HK-2 (cell line): ENCODE measurements around the gene PFKL.
"Not testable (repeated sequence)": the region's sequence is repeated elsewhere in the genome, so short reads cannot be mapped to it uniquely, and the experiment has no call there.

Experiments used
- DNase-seq: peaks from one replicate; pipeline ENCODE4 v3.0.0-alpha.2; 2018; ENCODE audit not compliant: unreplicated experiment

Gene PFKL

DNA sequence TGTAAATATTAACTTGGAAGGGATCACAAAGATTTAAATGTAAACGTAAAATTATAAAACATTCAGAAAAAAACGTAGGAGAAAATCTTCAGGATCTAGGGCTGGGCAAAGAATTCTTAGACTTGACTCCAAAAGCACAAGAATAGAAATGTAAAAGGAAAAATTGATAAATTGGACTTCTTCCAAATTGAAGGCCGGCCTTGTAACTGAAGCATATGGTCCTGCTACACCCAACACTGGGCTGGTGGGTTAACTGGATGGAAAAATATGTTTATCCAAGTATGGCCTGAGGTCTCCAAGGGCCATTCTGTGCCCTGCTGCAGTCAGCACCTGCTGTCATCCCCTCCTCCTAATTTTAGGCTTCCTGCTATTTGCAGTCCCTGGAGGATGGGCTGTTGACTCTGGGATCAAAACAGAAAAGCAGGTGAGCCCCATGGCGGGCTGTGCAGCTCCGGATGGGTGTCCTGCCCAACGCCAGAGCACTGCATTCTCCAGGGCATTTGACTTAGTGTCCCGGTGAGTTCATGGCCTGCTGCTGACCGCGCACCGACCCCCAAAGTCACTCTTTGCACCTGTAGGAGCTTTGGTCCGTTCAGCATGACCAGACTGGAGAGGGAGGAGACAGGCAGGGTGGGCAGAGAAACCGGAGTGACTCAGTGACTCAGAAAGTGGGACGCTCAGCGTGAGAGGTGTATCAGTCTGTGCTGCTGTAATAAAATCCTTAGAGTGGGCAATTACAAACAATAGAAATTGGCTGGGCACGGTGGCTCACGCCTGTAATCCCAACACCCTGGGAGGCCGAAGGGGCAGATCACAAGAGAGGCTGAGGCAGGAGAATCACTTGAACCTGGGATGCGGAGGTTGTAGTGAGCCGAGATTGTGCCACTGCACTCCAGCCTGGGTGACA, 20.2 kb upstream of the PFKL start:
- no peak for DNase-seq

DNA sequence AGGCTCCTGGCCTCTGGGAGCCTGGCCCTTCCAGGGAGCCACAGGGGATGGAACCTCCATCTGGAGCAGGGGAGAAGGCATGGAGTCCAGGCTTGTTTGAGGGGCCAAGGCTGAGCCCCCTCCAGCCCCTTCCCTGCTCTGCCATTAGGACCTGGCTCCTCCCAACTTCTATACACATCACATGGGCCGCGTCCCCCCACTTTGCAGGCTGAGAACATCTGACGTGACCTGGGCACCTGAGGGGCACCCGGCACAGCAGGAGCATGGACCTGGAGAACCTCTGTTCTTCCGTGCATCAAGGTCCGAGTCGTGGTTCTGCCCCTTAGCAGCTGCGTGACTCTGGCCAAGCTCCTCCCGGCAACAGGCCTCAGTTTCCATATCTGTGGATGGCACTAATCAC, 18.1 kb upstream of the PFKL start:
- no peak for DNase-seq

DNA sequence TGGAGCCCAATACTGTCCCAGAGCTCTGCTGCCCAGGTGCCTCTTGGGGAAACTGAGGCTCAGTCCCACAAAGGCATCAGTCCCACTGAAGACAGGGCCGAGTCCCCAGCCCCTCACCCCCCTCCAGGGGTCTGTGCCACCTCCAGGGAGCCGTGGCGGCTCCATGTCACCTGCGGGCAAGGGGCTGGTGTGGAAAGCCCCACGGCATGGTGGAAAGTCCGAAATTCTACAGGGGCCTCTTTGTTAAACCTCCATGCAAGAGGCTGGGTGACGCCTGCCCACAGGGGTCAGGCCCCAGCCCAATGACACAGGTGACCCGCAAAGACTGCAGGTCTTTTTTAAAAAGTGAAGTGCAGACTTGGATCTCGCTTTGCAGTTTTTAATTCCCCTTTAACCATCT, 17.5 kb upstream of the PFKL start:
- DNase-seq = no peak

DNA sequence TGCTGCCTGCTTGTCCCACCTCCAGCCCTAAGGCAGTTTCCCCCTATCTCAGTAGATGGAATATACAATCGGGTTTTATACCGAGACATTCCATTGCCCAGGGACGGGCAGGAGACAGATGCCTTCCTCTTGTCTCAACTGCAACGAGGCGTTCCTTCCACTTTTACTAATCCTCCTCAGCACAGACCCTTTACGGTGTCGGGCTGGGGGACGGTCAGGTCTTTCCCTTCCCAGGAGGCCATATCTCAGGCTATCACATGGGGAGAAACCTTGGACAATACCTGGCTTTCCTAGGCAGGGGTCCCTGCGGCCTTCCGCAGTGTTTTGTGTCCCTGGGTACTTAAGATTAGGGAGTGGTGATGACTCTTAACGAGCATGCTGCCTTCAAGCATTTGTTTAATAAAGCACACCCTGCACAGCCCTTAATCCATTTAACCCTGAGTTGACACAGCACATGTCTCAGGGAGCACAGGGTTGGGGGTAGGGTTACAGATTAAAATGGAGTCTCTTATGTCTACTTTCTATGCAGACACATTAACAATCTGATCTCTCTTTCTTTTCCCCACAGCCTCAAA, 16.6 kb upstream of the PFKL start:
- not testable (repeated sequence) for DNase-seq

DNA sequence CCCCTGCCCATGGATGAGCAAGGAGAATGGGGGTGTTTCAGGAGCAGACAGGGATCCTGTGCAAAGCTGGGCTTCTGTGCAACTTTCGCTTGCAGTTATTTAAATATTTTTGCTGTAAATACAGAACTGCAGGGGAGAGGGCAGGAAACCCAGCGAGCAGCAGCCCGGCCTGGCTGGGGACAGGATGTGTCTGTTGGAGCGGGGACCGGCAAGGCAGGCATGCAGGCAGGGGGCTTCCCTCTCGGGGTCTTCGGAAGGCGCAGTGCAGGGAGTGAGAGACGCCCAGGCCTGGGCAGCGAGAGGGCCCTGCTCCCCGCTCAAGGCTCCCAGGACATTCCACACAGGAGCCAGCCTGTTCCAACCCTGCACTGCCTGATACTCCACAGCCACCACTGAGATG, 15.9 kb upstream of the PFKL start:
- no peak for DNase-seq

DNA sequence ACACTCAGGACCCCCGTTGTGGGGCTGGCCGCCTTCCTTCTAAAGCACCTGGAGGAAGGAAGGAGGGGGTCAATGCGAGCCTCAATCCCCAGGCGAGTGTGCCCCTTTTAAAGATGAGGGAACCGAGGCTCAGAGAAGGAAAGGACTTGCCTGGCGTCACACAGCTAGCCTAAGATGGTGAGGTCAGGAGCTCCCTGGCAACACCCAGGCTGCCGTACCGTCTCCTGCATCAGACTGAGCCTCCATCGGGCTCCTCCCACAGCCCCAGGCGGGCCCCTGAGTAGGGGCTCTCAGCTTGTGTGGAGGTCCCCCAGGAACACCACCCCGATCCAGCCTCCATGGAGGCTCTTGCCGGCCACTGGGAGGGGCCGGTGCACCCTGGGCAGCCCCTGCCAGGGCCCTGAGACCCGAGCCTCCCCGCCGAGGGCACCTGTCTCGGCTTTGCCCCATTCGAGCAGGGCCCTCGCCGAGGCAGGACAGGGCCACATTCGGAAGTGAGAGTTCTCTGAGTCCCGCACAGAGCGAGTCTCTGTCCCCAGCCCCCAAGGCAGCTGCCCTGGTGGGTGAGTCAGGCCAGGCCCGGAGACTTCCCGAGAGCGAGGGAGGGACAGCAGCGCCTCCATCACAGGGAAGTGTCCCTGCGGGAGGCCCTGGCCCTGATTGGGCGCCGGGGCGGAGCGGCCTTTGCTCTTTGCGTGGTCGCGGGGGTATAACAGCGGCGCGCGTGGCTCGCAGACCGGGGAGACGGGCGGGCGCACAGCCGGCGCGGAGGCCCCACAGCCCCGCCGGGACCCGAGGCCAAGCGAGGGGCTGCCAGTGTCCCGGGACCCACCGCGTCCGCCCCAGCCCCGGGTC, 14.5 kb upstream of the PFKL start, which contains the start of gene AIRE:
AIRE (plus strand) TSS at position 739 of the 855 bp plus-strand sequence. CDS start 131 bp downstream, outside the sequence.
- no peak for DNase-seq

DNA sequence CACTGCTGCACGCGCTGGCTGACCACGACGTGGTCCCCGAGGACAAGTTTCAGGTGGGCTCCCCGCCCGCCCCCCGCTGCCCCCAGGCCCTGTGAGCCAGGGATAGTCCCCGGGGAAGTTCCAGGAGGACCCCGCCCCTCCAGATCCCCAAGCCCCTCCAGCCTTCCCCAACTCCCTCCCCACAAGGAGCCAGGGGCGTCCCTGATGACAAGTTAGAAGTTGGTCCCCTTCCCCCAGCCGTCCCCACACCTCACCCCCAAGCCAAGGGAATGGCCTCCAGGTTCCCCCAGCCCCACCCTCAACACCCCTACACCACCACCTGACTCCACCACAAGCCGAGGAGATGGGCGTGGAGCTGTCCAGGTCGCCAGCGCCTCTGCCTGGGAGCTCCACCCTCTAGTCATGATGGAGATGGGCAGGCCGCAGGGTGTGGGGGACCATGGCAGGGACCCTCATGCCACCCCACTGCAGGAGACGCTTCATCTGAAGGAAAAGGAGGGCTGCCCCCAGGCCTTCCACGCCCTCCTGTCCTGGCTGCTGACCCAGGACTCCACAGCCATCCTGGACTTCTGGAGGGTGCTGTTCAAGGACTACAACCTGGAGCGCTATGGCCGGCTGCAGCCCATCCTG, 13.7 kb upstream of the PFKL start:
- DNase-seq = no peak

DNA sequence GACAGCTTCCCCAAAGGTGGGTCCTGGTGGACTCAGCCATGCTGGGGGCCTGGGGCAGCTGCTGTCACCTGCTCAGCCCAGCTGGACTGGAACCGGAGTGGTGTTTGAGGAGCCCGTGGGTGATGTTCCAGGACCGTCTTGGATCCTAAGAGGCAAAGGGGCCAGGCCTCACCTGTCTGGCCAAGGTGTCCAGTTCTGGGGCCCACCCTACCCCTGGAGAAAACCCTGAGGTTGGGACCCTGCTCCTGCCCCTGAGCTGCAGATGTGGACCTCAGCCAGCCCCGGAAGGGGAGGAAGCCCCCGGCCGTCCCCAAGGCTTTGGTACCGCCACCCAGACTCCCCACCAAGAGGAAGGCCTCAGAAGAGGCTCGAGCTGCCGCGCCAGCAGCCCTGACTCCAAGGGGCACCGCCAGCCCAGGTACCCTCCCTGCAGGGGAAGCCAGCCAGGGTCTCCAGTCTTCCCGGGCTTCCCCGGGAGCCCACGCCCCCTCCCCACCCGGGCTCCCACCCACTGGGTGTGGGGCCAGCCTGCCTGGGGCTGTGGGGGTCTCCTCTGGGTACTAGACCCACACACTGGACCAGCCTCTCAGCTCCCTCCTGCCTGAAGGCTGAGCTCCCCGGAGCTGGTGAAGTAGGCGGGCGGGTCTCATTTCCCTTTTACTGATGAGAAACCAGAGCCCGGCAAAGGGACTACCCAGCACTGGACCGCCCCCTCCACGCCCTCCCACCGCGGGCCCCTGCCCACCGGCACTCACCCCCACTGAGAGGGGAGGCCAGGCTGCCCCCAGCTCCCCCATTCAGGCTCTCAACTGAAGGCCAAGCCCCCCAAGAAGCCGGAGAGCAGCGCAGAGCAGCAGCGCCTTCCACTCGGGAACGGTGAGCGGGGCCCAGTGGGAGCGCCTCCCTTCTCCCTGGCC, 12.9 kb upstream of the PFKL start:
- DNase-seq = no peak

DNA sequence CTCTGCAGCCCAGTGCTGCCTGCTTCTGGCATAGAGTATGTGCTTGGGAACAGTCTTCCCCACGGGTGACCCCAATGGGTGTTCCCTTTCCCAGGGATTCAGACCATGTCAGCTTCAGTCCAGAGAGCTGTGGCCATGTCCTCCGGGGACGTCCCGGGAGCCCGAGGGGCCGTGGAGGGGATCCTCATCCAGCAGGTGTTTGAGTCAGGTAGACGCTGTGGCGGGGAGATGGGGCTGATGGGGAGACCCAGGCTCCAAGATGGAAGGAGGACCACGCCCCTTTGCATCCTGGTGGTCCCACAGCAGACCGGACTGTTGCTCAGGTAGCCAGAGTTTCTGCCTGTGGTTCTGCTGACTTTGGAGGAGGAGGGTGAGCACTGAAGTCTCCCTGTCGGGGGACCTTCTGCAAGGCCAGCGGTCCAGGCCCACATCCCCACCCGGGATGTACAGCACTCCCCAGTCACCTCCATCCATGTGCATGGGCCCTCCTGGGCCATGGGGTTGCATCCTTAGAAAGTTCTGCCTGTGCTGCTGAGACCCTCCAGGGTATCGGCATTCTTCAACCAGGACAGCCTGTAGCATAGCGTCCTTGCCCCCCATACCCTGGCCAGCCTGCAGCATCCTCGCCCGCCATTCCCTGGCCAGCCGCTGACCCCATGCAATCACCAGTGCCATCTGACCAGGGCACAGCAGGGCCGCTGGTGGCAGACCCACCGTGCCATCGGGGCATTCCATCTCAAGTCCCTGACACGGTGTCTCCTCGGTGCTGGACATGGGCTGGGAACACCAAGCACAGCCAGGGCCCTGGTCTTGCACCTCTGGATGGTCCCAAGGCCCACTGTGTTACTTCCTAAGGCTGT, 11.4 kb upstream of the PFKL start:
- no peak for DNase-seq

DNA sequence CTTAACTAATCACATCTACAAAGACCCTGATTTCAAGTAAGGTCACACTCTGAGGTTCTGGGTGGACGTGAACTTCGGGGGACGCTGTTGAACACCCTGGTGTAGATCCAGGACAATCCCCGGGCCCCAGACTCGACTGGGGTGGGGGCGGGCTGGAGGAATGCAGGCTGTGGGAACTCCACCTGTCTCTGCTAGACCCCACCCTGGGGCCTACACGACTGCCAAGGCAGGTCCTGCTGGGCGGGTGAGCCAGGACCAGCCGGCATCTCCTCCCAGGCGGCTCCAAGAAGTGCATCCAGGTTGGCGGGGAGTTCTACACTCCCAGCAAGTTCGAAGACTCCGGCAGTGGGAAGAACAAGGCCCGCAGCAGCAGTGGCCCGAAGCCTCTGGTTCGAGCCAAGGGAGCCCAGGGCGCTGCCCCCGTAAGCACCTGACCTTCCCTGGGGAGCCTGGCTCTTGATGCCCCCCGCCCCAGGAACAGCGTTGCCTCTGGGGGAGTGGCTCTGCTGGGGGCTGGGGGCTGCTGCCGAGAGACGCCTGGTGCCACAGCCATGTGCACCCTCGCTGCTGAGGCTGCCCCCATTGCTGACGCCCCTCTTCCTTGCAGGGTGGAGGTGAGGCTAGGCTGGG, 10.4 kb upstream of the PFKL start:
- no peak for DNase-seq

DNA sequence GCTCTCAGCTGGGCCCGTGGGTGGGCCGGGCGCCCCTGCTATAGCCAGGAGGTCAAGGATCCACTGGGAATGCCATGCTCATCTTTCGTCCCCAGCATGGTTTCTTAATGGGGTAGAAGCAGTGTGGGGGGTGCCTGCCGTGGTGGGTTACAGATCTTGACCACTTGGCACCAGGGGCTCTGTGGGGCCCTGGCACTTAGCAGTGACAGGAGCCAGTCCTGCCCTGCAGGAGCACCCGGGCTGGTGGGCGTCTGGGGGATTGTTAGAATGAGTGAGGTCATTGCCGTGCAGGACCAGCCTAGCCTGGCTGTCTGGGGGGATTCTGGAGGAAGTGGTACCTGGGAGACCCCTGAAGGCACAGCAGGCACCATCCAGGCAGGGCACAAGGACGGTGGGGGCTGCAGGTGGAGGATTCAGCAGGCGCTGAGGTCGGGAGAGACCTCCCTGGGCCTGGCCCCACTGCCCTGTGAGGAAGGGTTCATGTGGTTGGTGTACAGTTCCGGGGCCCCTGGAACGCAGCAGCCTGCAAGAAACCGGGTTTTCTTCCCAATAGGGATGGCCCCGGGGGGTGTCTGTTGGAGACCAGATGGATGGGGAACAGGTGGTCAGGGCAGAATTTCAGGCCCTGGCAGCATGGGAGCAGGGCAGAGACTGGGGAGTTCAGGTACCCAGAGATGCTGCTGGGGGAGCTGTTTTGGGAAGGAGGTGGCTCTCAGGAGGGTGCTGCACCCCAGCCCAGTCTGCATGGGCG, 9.4 kb upstream of the PFKL start:
- no peak for DNase-seq

DNA sequence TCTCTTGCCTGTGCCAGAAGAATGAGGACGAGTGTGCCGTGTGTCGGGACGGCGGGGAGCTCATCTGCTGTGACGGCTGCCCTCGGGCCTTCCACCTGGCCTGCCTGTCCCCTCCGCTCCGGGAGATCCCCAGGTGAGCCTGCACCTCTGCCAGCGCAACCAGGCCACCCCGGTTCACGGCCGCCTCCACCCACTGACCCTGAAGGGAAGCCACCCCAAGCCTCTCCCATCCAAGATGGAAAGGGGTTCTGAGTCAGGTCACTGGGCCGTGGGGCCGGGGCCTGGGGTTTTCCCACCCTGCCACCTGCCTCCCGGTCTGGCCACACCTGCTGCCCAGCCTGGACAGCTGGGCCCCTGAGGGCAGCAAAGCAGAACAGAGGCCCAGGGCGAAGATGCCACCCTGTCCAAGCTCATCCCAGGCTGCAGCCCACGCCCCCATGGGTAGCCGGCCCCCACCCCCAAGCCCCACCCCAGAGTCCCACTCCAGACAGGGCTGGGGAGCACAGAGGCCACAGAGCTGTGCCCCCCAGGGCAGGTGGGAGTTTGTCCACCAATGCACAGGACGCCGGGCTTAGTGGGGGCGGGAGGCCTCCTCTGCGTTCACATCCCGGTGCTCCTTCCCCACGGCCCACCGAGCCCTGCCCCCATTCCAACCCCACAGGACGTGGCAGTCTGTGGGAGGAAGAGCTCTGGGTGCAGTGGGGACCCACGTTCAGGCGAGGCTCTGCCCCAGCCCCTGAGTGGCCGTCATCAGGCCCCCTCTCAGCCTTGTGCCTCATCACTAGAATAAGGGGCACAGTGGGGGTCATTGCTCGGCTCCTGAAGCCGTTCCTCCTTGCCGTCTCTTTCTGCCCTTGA, 8.5 kb upstream of the PFKL start:
- DNase-seq = no peak

DNA sequence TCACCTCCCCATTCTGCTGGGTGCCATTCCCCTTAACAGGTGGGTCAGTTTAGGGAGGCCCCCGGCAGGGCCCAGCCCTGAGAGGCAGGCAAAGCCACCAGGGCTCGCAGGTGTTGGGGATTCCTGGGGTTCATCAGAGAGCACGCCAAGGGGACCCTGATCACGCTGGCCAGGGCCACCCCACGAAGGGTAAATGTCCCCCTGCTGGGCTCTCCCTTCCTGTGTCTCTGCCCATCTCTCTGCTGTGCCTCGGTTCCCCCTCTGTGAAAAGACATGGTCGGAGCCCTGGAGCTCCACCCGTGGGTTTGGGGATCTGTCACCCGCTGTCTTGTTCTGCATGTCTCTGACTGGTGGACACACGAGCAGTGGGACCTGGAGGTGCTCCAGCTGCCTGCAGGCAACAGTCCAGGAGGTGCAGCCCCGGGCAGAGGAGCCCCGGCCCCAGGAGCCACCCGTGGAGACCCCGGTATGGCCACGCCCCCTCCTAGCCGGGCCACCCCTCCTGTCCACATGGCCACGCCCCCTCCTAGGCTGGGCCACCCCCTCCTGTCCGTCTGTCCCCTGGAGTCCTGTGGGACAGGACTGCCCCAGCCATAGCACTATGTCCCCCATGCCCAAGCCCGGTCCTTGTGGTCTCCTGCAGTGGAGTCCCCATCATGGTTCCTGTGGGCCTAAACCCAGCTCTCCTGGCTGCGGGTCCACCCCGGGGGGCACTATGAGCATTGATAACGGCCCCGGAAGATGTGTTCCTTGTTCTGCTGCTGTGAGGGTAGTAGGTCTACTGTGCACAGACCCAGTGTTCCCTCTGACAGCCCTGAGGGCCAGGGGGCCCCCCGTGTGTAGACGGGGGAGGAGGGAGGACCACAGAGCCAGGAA, 7.7 kb upstream of the PFKL start:
- DNase-seq = no peak

DNA sequence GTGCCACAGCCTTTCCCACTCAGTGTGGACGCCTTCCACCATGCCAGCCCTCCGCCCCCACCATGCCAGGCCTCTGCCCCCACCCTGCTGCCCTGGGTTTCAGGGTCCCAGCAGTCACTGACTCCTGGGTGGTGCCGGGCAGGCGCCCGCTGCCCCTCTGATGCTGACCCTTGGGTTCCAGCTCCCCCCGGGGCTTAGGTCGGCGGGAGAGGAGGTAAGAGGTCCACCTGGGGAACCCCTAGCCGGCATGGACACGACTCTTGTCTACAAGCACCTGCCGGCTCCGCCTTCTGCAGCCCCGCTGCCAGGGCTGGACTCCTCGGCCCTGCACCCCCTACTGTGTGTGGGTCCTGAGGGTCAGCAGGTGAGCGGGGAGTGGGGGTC, 7.0 kb upstream of the PFKL start:
- no peak for DNase-seq

DNA sequence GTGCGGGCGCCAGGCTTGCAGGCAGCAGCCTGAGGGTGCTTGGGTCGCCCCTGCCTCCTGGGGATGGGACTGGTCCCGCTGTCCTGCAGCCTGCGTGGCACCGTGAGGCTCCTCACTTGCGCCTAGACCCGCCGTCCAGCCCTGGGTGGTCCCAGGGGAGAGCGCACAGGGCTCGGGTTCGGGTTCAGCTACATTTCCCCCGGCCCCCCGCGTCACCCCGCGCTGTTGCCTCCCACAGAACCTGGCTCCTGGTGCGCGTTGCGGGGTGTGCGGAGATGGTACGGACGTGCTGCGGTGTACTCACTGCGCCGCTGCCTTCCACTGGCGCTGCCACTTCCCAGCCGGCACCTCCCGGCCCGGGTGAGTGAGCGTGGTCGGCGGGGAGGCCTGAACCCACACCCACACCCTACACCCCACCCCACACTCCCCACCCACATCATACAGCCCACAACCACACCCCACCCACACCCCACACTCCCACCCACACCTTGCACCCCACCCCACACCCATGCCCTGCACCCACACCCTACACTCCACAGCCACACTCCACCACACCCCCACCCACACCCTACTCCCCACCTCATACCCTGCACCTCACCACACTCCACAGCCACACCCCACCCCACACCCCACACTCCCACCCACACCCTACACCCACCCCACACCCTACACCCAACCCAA, 6.2 kb upstream of the PFKL start:
- no peak for DNase-seq
